ENCODE measurements around the gene RPS25.
"Not testable (repeated sequence)": the region's sequence is repeated elsewhere in the genome, so short reads cannot be mapped to it uniquely, and the experiment has no call there.

The RPS25 gene

GRCh38 chr11:119038884-119039283 lies 20.7 kb upstream of the RPS25 start:
- DNase-seq (ENCODE audit: low read depth), result no peak

GRCh38 chr11:119034813-119035212 lies 16.7 kb upstream of the RPS25 start:
- no peak for DNase-seq (ENCODE audit: low read depth)

DNA sequence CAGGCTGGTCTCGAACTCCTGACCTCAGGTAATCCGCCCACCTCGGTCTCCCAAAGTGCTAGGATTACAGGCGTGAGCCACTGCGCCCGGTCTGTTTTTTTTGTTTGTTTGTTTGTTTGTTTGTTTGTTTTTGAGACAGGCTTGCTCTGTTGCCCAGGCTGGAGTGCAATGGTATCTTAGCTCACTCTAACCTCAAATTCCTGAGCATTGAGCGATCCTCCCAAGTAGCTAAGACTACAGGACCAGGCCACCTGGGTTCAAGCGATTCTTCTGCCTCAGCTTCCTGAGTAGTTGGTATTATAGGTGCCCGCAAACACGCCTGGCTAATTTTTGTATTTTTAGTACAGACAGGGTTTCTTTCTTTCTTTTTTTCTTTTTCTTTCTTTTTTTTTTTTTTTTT lies 15.3 kb upstream of the RPS25 start:
- DNase-seq (ENCODE audit: low read depth), result not testable (repeated sequence)

DNA sequence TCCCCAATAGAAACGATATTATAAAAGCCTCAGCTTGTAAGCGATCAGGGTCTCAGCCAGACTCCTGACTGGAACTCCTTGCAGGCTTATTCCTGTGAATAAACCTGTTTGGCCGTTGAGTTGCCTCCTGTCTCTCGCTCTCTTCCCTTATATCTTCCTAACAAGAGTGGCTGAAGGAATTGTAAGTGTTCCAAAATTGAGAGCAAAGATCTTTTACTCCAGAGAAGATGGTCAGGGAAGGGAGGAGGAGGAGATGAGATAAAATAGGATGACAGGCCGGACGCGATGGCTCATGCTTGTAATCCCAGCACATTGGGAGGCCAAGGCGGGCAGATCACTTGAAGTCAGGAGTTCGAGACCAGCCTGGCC lies 13.8 kb upstream of the RPS25 start:
- no peak for DNase-seq (ENCODE audit: low read depth)

- peak; percentile 97 for DNase-seq (ENCODE audit: low read depth)
These were observed 12.3 kb upstream of the RPS25 start, which contains the start of gene SLC37A4 for GRCh38 chr11:119030329-119031047. TSS of gene SLC37A4 (minus strand) at chr11:119030877.

- no peak for DNase-seq (ENCODE audit: low read depth)
These were observed 11.8 kb upstream of the RPS25 start for GRCh38 chr11:119030029-119030328.

GRCh38 chr11:119029340-119030028 lies 11.3 kb upstream of the RPS25 start:
- no peak for DNase-seq (ENCODE audit: low read depth)

GRCh38 chr11:119029069-119029339 lies 10.9 kb upstream of the RPS25 start:
- DNase-seq (ENCODE audit: low read depth), result no peak

DNA sequence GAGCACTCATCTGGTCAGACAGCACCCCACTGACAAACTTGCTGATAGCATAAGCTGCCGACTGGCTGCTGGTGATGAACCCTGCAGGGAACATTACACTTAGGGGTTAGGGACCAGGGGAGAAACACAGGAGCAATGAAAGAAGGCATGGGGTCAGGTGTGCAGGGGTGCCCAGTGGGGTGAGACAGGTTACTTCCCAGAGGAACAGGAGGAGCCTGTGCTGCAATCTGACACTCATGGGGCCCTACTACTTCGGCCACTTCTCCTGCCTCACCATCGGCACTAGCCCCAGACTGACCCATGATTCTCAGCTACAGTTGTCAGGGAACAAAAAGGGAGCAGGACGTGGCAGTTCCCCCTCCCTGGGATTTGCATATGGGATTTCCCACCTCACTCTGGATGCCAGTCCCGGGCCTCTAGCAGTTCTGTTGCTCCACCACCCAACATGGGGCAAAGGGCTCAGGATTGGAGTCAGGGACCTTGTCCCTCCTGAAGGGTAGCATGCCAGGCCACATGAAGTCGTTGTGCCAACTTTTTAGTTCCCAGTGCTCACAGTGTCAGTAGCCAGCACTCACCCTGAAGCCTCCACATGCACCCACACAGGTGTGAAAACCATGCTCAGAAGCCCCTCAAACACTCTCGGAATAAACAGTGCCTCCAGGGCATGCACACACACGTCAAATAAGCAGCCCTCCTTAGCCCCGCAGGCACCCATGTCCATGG lies 10.4 kb upstream of the RPS25 start:
- no peak for DNase-seq (ENCODE audit: low read depth)

GRCh38 chr11:119027561-119028345 lies 9.6 kb upstream of the RPS25 start:
- no peak for DNase-seq (ENCODE audit: low read depth)

GRCh38 chr11:119026970-119027369 lies 8.8 kb upstream of the RPS25 start:
- DNase-seq (ENCODE audit: low read depth), result no peak

GRCh38 chr11:119025978-119026766 lies 8.0 kb upstream of the RPS25 start:
- no peak for DNase-seq (ENCODE audit: low read depth)

DNA sequence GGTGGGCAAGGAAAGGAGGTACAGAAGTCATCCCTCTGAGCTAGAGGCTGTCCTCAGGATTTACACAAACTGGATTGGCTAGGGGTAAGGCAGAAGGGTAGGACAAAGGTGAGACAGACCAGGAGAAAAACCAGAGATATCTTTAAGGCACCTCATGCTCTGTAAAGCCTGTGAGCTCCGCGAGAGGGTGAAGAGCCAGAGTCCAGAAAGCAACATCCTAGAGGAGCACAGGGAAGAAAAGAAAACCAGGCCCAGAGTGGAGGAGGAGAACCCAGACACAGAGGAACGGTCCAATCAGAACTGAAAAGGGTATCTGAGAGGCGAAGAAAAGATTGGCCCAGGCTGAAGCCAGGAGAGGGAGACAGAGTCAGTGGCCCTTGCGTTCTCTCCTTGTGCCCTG lies 7.4 kb upstream of the RPS25 start:
- DNase-seq (ENCODE audit: low read depth), result no peak

- DNase-seq (ENCODE audit: low read depth), result no peak
These were observed 6.9 kb upstream of the RPS25 start for GRCh38 chr11:119025099-119025473.

DNA sequence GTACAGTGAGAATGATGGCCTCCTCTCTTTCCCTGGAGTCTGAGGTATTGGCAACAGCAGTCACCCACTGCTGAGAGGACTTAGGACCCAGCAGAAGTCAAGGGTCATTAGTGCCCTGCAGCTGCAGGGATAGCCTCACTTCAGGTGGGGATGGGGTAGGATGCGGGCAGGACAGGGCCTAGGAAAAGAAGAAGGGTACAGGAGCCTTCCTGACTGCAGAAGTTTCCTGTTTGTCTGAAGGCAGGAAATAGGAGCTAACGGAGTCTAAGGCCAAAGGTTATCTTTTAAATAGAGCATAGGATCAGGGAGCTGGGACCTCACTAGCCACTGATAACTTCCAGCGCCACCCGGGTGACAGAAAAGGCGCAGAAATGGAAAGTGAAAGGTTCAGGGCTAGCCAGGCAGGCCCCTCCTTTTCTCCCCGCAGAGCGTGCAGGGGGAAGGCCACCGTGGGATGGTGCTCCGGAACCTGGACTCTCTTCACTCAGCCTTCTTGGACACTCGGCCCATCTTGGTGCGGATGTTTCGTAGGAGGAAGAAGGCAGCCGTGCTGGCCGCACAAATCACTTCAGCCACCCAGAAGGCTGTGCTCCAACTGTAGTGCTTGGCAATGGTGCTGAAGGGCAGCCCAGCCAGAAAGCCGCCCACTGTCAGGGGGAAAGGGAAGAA lies 6.4 kb upstream of the RPS25 start:
- DNase-seq (ENCODE audit: low read depth), result no peak

DNA sequence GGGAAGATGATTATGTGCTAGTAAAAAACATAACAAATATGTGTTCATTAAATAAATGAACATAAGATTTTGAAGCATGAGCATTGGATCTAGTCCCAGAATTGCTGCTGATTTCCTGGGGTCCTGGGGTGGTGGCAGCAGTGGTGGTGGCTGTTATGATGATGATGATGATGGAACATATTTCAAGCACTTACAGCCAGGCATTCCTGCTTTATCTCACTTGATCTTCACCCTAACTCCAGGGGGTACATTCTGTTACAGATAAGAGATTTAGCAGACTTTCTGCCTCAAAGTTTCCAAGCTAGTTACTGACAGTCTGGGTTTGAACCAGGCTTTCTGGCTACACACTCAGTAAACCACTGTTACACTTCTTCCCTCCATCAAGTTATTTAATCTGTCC lies 5.6 kb upstream of the RPS25 start:
- no peak for DNase-seq (ENCODE audit: low read depth)

DNA sequence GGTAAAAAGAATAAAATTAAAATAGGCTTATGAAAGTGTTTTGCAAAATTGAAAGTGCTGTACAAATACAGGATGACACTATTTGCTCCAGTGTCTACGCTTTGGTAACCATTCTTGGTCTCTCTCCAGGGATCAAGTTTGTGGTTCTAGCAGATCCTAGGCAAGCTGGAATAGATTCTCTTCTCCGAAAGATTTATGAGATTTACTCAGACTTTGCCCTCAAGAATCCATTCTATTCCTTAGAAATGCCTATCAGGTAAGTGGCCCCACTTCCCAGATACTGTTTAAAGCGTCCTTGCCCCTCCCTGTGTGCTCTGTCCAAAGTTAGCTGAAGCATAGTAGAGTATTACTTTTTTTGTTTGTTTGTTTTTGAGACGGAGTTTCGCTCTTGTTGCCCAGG lies 3.5 kb upstream of the RPS25 start:
- no peak for DNase-seq (ENCODE audit: low read depth)

DNA sequence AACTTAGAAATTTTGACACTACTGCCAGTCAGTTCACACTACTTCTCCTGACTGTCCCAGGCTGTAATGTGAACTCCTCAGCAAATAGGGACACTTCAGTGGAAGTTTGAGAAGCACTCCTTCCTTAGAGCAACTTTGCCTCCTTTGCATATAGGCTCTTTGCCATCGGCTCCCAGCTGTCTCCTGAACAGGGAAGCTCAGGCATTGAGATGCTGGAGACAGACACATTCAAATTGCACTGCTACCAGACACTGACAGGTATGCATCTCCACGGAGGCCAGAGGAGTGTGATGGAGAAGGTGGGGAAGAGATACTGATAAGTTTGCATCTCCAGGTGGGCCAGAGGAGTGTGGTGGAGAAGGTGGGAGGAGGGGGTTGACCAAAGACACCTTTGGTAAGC lies 1.9 kb upstream of the RPS25 start:
- DNase-seq (ENCODE audit: low read depth), result no peak

DNA sequence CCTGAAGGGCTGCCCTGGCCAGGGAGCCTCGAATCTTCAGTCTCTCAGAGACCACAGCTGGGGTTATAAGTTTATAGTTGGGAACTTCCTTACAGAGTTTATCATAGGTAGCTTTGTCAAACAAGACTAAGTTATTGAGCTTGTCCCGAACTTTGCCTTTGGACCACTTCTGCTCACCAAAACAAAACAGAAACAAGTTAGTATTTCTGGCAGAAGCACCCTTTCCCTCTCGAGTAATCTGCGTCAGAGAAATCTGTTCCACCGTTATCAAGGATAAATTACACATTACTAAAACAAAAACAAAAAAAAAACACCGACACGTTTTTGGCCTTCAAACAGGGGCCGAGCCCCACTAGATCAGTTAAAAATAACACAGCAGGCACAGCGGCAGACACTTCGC lies 766 bp downstream of the RPS25 start:
- not testable (repeated sequence) for DNase-seq (ENCODE audit: low read depth)

- DNase-seq (ENCODE audit: low read depth), result no peak
These were observed 1.7 kb downstream of the RPS25 start for GRCh38 chr11:119016216-119017009.

All from fibroblast of gingiva (primary cell).